CD4-positive, alpha-beta T cell treated with Interleukin-15 for 1 hour (primary cell): ENCODE measurements around the gene ZC4H2.
"Not testable (repeated sequence)": the region's sequence is repeated elsewhere in the genome, so short reads cannot be mapped to it uniquely, and the experiment has no call there.

Source experiments
- DNase-seq: peaks from one replicate; pipeline ENCODE4 v3.0.0-alpha.2; 2020

The ZC4H2 gene

GRCh38 chrX:64975989-64976672, at the start of gene ZC4H2:
TSS of gene ZC4H2 (minus strand) at chrX:64976450. CDS start at chrX:64976377, 73 bp downstream.
- DNase-seq: peak; percentile 78

- DNase-seq: no peak
These were observed 41.2 kb upstream of the ZC4H2 start for GRCh38 chrX:65017451-65017850.

- DNase-seq: no peak
These were observed 38.0 kb upstream of the ZC4H2 start for GRCh38 chrX:65014230-65014629.

GRCh38 chrX:65009459-65009858, 33.2 kb upstream of the ZC4H2 start:
- DNase-seq: no peak

GRCh38 chrX:65002208-65002607, 26.0 kb upstream of the ZC4H2 start:
- DNase-seq: not testable (repeated sequence)

GRCh38 chrX:64996805-64997204, 20.6 kb upstream of the ZC4H2 start:
- DNase-seq: no peak

GRCh38 chrX:64994131-64994798, 18.0 kb upstream of the ZC4H2 start:
- no peak for DNase-seq

- DNase-seq: no peak
These were observed 1.6 kb upstream of the ZC4H2 start for GRCh38 chrX:64977830-64978229.

GRCh38 chrX:64977051-64977450, 801 bp upstream of the ZC4H2 start:
- DNase-seq: no peak

GRCh38 chrX:64976673-64977040, 407 bp upstream of the ZC4H2 start:
- DNase-seq: no peak

- DNase-seq: peak; percentile 15
These were observed 759 bp downstream of the ZC4H2 start for GRCh38 chrX:64975491-64975890.

- DNase-seq: no peak
These were observed 50.8 kb downstream of the ZC4H2 start for GRCh38 chrX:64925480-64925879.

- no peak for DNase-seq
These were observed 68.1 kb downstream of the ZC4H2 start for GRCh38 chrX:64908121-64908520.

- DNase-seq: no peak
These were observed 81.7 kb downstream of the ZC4H2 start for GRCh38 chrX:64894454-64895038.

GRCh38 chrX:64885850-64886249, 90.4 kb downstream of the ZC4H2 start:
- no peak for DNase-seq

- not testable (repeated sequence) for DNase-seq
These were observed 97.5 kb downstream of the ZC4H2 start for GRCh38 chrX:64878709-64879108.

GRCh38 chrX:64867217-64867616, 109.0 kb downstream of the ZC4H2 start:
- no peak for DNase-seq
